SK-N-MC (cell line): ENCODE data around the gene MAML3.

ENCODE experiments used
- DNase-seq: peaks from one replicate; pipeline ENCODE4 v3.0.0-alpha.2; 2011; ENCODE audit warnings: low read depth, low spot score
- H3K27ac ChIP-seq: fragments of 200-600 bp; sonication (generic); 2 replicates; pipeline ENCODE4 v1.5.1; 2016; ENCODE audit warnings: mixed run types
- H3K36me3 ChIP-seq: fragments of 200-600 bp; sonication (generic); 2 replicates; pipeline ENCODE4 v1.6.1; 2017; ENCODE audit warnings: antibody characterized with exemption, low read length, mixed read lengths; ENCODE audit not compliant: insufficient read depth
- H3K4me3 ChIP-seq: fragments of 200-600 bp; sonication (generic); 2 replicates; pipeline ENCODE4 v1.5.1; 2016
- H3K9ac ChIP-seq: fragments of 200-600 bp; sonication (generic); 2 replicates; pipeline ENCODE4 v1.8.0; 2017; ENCODE audit warnings: mixed run types, mixed read lengths; ENCODE audit not compliant: insufficient read length
- H3K9me3 ChIP-seq: fragments of 200-600 bp; sonication (generic); 2 replicates; pipeline ENCODE4 v1.6.1; 2017; ENCODE audit warnings: low read depth, mild to moderate bottlenecking, antibody characterized with exemption, low read length, moderate library complexity, mixed read lengths
- EZH2 ChIP-seq: fragments of 200-600 bp; sonication (generic); IDR thresholded peaks from one replicate; pipeline ENCODE4 v1.6.1; 2017; ENCODE audit warnings: antibody characterized with exemption
- FOXP2 ChIP-seq: optimal IDR thresholded peaks from 2 replicates; pipeline ENCODE3; 2011; ENCODE audit warnings: mild to moderate bottlenecking, moderate library complexity; ENCODE audit not compliant: insufficient read depth; ENCODE audit errors: extremely low read length, control extremely low read depth
- POLR2AphosphoS5 ChIP-seq: IDR thresholded peaks from 2 replicates; pipeline ENCODE4 v1.6.1; 2012; ENCODE audit warnings: mild to moderate bottlenecking, low read depth, low read length, borderline replicate concordance

The MAML3 gene

DNA sequence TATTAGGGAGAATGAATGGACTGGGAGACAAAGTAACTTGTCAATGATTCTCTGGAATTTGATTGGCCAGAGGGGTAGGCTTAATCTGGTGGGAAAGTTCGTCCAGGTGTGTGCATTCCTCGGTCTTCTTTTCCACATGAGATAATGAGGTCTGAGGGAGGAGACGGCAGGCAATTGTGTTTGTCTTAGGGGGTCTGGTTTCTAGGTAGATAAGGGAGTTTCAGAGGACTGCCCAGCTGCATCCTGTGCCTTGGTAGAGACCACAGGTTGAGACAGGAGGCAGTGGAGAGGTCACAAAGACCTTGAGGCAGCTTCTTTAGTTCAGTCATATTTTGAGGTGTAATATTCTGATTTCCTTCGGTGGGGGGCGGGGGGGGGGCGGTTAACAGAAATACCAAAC is 484.1 kb downstream of the MAML3 start:
- Histone ChIP-seq H3K27ac (no peak overlapping the region), H3K4me3 (no peak overlapping the region), H3K9ac (no peak overlapping the region), H3K9me3 (no peaks in the 10 kb centered on the region), H3K36me3 (no peaks in the 10 kb centered on the region)
- no peak for DNase-seq
- TF ChIP-seq FOXP2 (no peak), POLR2AphosphoS5 (no peak)

- no peak overlapping the region for H3K27ac ChIP-seq
- no peak for DNase-seq
- H3K9me3 ChIP-seq = no peaks in the 10 kb centered on the region
- TF ChIP-seq FOXP2 (no peak), POLR2AphosphoS5 (no peak), EZH2 (no peak)
- no peaks in the 10 kb centered on the region for H3K36me3 ChIP-seq
- H3K9ac ChIP-seq = no peak overlapping the region
- H3K4me3 ChIP-seq = no peak overlapping the region
Measured at GRCh38 chr4:139669335-139669734, 484.6 kb downstream of the MAML3 start.

DNA sequence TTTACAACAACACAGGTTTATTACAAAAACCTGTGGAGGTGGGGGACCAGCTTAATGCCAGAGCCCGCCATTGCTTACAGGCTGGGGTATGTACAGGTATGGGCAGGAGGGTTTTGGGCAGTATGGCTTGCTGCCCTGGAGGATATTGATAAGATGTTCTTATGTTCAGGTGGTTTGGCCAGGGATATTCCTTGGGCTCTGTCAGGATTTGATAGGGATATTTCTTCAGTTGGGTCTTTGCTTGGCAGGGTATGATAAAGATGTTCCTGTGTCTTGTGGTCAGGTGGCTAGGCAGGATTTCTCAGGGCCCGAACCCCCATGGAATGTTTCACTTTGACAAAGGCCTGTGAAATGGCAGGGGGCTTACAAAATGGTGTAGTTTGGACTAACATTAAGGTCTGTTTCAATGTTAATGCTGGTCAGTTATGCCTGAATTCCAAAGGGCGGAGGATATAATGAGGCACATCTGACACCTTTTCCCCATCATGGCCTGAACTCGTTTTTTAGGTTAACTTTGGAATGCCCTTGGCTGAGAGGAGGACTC is 485.3 kb downstream of the MAML3 start:
- Histone ChIP-seq H3K9me3 (no peaks in the 10 kb centered on the region), H3K4me3 (no peak overlapping the region), H3K27ac (no peak overlapping the region), H3K9ac (no peak overlapping the region), H3K36me3 (no peaks in the 10 kb centered on the region)
- no peak for DNase-seq
- TF ChIP-seq FOXP2 (no peak), EZH2 (no peak), POLR2AphosphoS5 (no peak)

- no peak overlapping the region for H3K27ac ChIP-seq
- H3K4me3 ChIP-seq = no peak overlapping the region
- no peak overlapping the region for H3K9ac ChIP-seq
- no peaks in the 10 kb centered on the region for H3K9me3 ChIP-seq
- no peak for DNase-seq
- no peaks in the 10 kb centered on the region for H3K36me3 ChIP-seq
- TF ChIP-seq EZH2 (no peak), POLR2AphosphoS5 (no peak), FOXP2 (no peak)
Measured at GRCh38 chr4:139668036-139668435, 485.9 kb downstream of the MAML3 start.
